Stimulated activated CD4-positive, alpha-beta T cell treated with anti-CD3 and anti-CD28 coated beads, Interleukin-1b, Interleukin-23, amount 100 ng/mL, for 4 hours (primary cell): ENCODE data around the gene PGAM1.
"Not testable (repeated sequence)": the region's sequence is repeated elsewhere in the genome, so short reads cannot be mapped to it uniquely, and the experiment has no call there.

Experiments used
- DNase-seq, 2 donors: peaks; one replicate each; pipeline ENCODE4 v3.0.0-alpha.2; 2020; ENCODE audit warnings: low read depth in 2 of 2

The PGAM1 gene

GRCh38 chr10:97425964-97426775 lies at the start of gene PGAM1:
Gene PGAM1, plus strand, starts transcription at chr10:97426191. Its CDS starts 117 bp downstream, at chr10:97426308.
- DNase-seq: peak; percentile 93

GRCh38 chr10:97376413-97376812 lies 49.6 kb upstream of the PGAM1 start:
- no peak for DNase-seq

- no peak for DNase-seq
Measured at GRCh38 chr10:97378933-97379921, 46.8 kb upstream of the PGAM1 start.

GRCh38 chr10:97380516-97380915 lies 45.5 kb upstream of the PGAM1 start:
- no peak for DNase-seq

DNA sequence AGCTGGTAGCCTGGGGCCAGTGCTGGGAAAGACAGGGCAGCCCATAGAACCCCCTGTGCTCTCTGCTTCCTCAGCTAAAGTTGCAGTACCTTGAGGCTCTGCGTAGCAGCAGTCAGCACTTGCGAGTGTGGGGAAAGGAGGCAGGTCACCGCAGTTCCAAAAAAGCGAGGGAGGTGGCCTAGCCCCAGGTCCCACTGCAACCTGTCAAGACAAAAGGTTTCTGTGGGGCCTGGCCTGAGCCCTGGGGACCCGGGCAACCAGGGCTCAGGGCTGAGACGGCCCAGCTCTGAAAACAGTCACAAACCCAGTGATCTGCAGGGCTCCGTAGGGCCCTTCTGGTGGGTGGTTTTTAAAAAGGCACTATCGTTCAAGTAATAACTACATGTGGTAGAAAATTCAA lies 44.4 kb upstream of the PGAM1 start:
- no peak for DNase-seq

DNA sequence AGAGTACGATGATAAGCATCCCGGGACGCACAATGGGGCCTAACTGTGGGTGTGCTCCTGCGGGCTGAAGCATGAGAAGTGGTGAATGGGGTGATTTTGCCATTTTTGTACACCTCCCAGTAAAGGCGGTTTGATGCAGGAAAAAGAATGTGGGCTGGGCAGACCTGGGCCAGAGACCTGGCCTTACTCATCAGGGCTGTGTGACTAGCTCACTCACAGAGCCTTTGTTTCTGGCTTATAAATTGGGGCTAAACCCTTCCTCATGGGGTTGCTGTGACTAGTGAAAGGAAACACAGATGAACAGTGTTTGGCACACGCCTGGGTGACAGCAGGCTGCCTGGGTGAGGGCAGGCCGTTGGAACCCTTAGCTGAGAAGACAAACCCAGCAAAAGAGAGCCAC lies 42.8 kb upstream of the PGAM1 start:
- DNase-seq: no peak

DNA sequence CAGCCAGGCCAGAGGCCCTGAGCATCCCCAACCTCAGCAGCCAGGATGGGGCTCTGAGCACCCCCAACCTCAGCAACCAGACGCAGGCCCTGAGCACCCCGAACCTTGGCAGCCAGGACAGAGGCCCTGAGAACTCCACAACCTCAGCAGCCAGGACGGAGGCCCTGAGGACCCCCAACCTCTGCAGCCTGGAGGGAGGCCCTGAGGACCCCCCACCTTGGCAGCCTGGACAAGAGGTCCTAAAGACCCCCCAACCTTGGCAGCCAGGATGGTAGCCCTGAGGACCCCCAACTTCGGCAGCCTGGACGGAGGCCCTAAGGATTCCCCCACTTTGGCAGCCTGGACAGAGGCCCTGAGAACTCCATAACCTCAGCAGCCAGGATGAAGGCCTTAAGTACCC lies 41.8 kb upstream of the PGAM1 start:
- no peak for DNase-seq

DNA sequence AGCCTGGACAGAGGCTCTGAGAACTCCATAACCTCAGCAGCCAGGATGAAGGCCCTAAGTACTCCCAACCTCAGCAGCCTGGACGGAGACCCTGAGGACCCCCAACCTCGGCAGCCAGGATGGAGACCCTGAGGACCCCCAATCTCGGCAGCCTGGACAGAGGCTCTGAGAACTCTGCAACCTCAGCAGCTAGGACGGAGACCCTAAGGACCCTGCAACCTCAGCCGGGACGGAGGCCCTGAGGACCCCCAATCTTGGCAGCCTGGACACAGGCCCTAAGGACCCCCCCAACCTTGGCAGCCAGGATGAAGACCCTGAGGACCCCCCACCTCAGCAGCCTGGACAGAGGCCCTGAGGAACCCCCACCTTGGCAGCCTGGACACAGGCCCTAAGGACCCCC lies 41.4 kb upstream of the PGAM1 start:
- no peak for DNase-seq

GRCh38 chr10:97385565-97385964 lies 40.4 kb upstream of the PGAM1 start:
- no peak for DNase-seq

DNA sequence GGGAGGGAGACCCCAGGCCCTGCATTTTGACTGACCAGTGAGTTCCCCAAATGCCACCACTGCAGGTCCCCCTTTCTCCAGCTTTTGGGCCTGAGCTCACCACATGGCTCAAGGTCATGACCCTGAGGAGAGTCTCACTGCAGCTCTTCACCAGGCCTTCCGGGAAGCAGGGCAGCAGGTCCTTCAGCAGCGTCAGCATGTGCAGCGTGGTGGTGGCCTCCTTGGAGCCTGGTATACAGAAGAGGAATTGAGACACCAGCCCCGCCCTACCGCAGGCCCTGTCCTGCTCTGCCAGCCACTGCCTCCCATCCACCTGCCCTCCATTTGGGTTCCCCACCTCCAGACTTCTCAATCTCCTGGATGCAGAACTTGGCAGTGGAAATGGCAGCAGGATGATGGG lies 37.8 kb upstream of the PGAM1 start:
- no peak for DNase-seq

DNA sequence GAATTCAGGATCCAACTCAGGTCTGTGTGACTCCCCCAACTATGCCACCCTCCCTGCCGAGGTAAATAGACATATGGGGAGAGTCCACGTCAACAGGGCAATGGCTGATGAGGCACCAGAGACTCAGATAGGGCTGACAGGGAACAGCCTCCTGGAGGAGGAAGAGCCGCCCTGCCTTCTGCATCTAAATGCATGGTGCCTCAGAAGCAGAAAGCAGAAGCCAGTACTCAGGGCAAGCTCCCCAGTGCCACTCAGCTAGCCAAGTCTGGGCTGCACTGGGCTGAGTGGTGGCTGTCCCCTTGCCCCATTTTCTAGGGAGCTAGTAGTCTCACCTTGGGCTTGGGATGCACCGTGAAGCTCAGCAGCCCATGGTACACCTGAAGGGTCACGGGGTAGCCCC lies 35.9 kb upstream of the PGAM1 start:
- no peak for DNase-seq

GRCh38 chr10:97393034-97393573 lies 32.9 kb upstream of the PGAM1 start:
- DNase-seq: no peak

- DNase-seq: no peak
Measured at GRCh38 chr10:97396056-97396455, 29.9 kb upstream of the PGAM1 start.

- DNase-seq: no peak
Measured at GRCh38 chr10:97399843-97400545, 26.0 kb upstream of the PGAM1 start.

DNA sequence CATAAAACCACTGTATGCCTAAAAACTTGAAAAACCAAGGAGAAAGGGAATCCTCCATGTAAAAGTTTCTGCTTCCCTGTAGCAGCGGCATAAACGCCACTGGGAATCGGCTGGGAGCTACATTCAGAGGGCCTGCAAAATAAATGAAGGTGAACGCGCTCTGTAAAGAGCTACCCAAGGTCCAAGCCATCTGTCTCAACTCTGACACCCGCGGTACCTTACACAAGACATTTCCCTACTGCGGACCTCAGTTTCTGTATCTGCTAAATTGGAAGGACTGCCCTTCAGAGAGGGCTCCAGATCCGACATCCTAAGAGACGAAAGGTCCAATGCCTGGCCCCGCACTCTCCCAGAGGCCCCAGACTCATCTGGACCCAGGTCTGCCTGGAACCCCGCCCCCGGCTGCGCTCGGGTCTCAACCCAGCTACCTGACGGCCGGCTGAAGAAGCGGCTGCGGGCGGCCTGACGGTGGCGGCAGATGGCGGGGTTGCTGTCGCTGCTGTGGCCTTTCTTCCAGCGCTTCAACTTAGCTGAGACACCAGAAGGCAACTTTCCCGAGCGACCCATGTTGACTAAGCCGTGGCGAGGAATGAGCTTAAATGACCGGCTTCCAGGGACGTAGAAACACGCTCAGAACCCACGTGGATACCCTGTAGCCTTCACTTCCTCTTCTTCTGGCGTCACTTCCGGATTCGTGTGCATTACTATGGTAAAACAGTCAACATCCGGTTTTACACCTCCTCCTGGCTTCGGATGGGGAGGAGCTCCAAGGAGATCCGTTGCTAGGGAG lies 25.1 kb upstream of the PGAM1 start, which contains the start of gene RRP12:
Gene RRP12, minus strand, starts transcription at position 676 of the 790 bp plus-strand sequence. Its CDS starts 109 bp downstream, at position 567.
- DNase-seq: peak; percentile 44 to 70

DNA sequence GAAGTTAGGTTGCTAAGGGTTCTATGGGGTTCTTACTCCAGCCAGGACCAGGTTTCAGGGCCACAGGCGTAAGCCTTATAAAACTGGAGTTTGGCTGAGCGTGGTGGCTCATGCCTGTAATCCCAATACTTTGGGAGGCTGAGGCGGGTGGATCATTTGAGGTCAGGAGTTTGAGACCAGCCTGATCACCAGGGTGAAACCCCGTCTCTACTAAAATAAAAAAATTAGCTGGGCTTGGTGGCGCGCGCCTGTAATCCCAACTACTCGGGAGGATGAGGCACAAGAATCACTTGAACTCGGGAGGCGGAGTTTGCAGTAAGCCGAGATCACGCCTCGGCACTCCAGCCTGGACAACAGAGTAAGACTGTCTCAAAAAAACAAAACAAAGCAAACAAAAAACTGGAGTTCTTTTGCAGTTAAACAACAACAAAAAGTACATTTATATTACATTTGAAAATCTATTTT lies 24.5 kb upstream of the PGAM1 start:
- no peak for DNase-seq

DNA sequence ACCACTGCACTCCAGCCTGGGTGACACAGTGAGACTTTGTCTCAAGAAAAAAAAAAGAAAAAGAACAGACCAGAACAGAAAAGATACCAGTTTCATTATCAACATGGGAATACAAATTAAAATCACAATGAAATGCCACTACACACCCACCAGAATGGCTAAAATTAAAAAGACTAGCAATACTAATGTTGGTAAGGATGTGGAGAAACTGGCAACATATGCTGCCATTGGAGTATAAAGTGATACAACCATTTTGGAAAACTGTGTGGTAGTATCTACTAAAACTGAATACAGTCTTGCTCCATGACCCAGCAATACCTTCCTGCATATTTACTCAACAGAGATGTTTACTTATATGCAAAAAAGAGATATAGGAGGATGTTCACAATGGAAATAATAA lies 21.9 kb upstream of the PGAM1 start:
- no peak for DNase-seq

GRCh38 chr10:97406064-97406463 lies 19.9 kb upstream of the PGAM1 start:
- DNase-seq: no peak

- not testable (repeated sequence) for DNase-seq
Measured at GRCh38 chr10:97406483-97406882, 19.5 kb upstream of the PGAM1 start.

DNA sequence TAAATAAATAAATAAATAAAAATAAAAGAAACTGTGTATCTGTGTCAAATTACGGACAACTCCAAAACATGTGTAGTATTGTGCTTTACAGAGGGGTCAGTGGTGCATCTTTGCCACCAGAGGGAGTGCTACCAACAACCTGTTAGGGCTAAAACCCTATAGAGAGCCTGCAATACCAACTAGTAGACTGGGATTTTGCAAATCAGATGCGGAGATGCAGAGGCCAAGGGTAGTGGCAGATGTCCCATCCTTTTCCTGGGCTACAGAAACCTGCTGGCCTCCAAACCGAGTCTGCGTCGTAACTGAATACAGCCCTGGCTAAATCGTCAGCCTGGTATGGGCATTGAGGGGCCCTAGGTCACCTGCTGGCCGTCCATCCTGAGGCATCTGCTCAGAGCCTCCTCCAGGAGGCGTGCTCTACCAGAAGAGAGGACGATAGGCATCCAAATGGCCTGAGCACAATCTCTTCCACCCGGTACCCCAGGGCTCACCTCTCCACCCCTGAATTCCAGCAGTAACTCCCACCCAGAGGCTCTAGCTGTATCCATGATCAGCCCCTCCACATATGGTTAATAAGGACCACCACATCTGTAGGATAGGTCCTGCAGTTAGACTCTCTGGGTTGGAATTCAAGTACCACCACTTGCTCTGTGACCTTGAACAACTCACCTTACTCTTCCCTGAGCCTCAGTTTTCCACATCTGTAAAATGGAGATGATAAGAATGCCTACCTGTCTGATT lies 18.6 kb upstream of the PGAM1 start:
- DNase-seq: peak; percentile 36 to 51
